NCI-H1436 treated with DMSO at 0.1 percent for 48 hours (cell line): ENCODE results near the gene FHIT.

Experiments
- DNase-seq: peaks from one replicate; lab custom pipeline; 2025; lab: John Stamatoyannopoulos, UW

Gene FHIT

DNA sequence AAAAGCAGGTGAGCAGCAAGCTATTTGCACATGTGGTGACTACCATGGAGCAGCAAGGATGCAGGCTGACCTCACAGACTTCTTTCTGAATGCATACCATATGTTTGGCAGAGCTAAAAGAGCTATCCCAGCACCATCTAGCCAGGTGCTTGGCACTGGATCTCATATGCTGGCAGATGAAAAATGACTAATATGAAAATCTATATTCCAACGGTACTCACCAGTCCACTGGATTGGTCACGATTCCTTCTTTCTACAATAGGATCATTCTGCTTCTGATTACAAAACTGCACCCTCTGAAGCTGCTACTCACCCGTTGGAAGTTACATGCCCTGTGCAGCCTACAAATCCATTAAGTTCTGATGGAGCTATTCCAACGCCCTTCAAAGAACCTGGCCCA is 1487.1 kb downstream of the FHIT start:
- no peak for DNase-seq

DNA sequence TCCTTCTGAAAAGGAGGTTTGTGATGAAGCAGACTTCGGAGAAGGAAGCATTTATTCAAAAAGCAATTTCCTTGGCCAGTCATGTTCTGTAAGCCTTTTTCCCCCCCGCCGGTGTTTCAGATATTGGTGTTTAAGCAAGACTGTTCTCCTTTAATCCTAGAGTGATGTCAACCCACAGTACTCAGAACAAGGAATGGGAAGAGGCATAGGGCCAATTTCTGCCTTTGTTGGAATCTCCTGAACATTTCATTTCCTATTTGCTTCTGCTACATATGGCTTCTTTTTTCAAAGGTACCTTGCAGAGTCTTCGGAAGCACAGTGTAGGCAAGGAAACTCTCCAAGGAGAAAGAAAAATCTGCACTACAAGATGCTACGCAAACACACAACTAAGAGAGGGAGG is 1488.3 kb downstream of the FHIT start:
- DNase-seq: no peak

DNA sequence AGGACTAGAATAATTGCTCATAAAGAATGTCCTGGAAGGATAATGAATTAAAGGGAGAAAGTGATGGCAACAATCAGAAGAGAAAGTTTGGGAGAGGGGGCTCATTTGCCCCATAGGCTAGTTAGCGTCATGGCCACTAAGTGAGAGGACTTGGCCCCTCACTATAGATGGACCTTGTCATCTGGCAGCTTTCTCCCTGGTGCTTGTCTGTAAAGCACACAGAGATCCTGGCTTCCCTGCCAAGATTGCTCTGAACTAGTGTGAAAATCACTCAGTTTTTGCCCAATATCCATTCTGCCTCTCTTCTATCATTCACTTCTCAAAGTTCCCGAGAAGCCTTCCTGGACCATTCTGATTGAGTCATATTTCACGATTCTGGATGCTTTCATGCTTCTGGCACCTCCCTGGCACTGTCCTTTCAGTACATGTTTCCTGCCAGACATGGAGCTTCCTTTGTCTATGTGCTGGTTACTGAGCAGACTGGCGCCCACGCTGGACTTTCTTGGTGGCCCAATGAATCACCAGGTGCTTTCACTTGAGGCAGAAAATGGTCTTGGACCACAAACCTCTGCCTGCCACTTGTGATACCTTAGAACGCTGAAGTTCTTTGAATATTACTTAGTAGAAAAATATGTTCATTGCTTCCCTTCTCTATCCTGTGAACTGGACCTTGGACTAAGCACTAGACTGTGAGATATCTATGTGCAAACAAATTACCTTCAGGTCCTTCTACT is 1491.8 kb downstream of the FHIT start:
- no peak for DNase-seq

DNA sequence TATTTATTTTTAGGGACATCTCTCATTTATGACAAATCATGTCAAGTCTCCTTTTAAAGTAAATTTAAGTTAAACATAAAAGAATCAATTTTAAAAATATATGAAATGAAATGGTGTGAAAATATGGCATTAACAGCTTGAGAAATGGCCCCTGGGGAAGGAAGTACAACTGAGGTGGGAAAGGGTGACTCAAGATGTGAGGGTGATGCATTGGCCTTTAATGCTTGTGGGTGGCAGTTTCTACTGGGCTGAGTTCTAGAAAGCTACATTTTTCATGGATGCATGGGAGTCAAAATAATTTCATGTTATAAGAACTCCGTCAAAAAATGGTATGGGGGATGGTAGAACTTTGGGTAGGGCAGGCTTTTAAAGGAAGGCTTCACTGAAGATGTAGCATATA is 1492.6 kb downstream of the FHIT start:
- no peak for DNase-seq

DNA sequence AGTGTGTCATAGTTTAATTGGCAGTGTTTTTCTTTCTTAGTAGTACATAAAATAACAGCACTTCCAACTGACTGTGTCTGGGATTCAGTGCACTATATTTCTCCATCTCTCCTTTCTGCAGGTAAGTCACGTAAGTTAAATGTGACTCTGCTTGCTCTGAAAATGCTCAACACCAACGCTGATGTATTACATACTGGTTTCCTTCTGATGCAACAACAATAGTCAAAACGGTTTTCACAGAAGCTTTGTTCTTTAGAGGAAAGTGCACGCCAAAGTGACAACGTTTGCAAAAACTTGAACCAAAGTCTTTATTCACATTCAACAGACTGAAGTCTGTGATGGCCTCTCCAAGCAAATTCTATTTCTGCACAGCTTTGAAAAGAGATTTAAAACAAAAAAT is 1494.3 kb downstream of the FHIT start:
- no peak for DNase-seq

DNA sequence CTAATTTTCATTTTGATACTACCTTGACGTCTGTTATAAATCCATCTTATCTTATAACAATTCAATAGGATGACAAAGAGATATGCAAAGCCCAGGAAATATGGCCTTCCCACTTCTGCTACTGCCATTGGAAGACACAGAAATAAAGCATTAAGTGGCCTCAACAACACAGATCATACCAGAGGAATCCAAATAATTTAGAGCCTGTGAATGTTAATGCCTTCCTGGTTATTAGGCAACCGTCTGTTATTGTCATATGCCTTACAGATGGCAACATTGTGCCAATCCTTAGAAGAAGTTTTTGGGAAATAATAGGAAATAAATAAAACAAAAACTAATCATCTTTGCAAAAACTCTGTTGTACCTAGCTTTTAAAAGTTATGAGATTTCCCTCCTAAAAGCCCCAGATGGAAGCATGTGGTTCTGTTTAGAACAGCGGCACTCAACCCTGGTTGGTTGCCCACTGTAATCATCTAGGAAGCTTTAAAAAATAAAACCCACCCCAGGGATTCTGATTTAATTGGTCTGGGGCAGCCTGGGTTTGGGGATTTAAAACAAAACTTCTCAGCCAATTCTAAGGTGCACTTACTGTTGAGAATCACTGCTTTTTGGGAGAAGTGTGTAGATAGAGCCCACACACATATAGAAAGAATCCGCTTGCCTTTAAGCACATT is 1496.7 kb downstream of the FHIT start:
- no peak for DNase-seq

DNA sequence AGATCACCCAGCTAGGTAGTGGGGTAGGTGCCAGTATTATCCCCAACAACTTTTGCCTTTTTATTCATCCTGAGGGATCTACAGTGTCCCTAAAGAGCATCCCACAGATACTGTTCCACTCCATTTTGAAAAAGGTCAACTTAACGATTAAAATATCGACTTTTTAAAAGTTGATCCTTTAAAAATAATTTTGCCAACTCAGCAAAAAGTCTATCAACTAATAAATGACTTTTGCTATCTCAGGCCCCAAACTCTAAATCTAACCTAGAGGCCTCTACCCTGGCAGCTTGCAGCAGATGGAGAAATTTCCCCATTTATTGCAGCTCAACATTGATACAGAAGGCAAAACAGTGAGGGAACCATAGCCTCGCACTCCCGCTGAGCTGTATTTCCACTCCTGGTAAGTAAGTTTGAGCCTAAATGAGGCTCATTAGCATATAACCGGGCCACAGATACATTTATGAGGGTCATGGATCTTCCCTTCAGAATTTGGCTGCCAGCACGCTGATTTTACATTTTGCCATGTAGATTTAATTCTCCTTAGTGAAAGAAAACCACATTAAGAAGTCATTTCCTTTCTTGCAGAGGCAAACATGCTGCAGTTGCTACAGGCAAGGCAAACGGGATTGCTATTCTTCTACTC is 1497.3 kb downstream of the FHIT start:
- DNase-seq: no peak

DNA sequence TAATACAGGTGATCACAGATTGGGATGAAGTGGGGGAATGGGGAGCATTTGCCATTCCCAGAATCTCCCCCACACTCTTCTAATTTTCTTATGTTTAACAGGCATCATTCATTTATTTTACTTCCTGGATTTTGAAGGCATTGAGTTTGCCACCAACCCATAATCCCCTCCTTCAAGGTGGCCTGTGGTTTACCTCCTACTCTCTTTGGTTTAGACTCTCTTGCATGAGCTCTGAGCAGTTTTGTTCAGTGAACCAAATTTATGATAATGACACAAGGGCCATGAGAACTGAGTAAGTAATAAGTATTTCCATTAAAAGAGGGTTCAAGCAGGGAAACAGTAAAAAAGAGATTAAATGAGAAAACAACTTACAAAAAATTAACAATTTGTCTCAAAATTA is 1498.3 kb downstream of the FHIT start:
- DNase-seq: no peak

DNA sequence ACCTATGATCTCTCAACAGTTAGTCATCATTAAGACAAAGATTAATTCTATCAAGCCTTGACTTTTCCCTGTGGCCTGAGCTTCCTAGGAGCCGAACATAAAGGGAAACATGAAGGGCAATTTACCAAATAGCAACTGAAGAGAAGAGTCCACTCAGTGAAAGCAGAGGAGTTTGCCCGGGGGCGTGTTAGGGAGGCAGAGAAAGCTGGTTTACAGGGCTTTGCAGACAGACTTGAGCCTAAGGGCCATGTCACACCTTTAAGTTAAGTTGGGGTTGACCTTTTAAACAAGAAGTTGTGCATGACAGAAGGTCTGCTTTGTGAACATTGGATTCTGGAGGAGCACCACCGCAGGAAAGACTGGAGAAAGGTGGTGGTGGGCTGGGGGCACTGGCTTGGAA is 1499.6 kb downstream of the FHIT start:
- no peak for DNase-seq

DNA sequence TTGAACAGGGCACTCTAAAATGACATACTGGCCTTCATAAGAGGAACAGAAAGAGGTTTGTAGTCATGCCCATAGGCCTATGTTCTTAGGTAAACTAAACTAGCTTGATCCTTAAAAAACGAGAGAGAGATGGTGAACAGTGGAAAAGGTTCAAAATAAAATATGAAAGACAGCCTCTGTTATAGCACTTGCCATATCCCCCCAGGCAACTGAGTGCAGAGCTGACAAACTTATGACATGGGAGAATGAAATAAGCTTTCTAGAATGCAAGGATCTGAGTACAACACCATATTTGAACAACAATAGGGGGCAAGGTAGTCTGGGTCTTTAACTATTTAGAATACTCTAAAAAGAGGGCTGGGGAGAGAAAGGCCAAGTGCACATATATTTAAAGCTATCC is 1500.9 kb downstream of the FHIT start:
- no peak for DNase-seq

DNA sequence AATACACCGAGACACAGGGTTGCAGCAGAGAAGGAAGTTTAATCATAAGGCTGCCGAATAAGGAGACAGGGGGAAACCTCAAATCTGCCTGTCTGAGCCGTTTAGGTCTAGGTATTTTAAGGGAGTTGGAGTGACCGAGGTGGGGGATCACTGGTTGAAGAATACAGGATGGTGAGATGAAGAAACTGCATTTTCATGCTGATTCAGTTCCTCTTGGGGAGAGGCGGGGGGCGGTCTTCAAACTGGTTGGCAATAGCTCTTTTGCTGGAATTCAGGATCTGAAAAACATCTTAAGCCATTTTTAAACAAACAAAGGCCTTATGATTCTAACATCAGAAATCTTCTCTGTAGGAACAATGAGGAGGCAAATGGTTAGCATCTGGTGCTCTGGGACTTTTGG is 1502.0 kb downstream of the FHIT start:
- DNase-seq: no peak

DNA sequence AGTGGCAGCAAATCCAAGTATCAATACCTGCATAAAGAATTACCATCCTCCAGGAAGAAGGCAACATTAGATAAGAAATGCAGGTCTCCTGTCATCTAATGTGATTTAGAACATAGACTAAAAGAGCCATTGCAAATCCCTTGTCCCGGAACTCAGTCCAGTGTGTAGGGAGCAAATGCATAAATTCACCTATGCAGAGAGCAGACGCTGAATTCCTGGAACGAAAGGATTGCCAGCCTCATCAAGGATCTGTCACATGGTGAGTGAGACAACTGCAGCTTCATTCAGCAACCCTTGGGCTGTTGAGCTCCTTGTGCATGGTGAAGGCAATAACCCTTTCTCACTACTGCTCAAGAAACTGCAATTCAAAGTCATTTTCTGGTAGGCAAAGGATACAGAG is 1504.7 kb downstream of the FHIT start:
- no peak for DNase-seq

DNA sequence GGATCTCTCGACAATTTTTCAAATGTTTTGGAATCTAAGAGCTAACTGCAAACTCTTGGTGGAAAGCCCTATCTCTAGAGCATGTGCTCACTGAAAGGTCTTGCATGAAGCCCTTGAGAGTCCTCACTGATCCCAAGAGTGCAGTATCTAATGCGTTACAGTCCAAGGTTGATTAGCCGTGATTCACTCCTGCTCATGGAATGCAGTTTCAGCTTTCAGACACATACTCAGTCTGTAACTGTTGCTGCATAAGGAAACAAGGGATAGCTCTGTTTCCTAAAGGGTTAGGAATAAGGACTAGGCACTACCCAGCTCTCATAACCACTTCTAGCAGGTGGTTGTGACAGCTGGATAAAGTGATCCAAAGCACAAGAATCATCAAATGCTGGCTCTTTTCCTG is 1514.0 kb downstream of the FHIT start:
- no peak for DNase-seq

DNA sequence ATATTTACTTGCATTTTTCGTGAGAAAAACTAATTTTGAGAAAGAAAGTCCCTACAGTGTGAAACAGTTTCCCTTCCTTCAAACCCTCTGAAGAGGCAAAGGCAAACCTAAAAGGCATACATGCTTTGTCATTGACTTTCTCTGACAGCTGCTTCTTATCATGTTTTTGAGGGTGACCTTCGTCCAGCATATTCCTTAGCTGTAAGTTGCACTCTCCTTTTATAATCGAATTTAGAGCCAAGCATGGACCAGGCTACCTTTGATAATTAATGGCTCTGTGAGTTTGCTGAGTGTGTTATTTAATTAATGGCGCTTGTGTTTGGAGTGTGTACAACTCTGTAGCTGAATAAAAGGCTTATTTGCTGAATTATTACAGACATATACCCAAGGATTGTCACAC is 1517.2 kb downstream of the FHIT start:
- no peak for DNase-seq

DNA sequence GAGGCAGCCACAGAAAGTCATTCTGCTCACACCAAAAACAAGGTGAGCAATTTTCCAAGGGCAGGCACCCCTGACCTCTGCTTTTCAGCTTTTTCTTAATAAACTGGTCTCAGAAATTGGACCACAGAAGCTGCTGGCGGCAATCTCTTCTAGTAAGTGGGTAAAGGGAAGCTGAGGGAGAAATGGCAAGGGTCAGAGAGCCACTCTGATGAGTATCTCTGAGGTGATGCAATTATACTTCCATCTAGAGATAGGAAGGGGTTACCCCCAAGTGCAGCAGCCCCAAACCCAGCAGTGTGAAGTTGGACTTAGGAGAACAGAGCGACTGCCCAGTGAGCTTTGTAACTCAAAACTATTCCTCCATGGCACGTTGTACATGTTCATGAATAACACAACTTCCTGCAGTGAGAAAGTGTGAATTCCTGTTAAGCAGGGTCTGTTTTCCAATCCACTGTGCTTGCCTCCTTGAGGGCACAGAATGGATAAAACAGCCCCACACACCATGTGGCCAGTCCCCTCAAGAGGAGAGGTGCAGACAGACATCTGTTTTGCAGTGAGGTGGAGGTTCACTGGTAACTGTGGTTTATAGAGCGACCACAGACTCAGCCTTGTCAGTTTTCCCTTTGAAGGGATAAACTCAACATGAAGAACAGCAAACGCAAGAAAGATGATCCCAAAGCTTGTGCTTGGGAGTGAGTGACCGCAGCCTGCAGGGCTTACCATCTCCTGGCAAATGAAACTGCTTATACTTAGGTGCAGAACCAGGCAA is 1518.0 kb downstream of the FHIT start:
- DNase-seq: no peak

DNA sequence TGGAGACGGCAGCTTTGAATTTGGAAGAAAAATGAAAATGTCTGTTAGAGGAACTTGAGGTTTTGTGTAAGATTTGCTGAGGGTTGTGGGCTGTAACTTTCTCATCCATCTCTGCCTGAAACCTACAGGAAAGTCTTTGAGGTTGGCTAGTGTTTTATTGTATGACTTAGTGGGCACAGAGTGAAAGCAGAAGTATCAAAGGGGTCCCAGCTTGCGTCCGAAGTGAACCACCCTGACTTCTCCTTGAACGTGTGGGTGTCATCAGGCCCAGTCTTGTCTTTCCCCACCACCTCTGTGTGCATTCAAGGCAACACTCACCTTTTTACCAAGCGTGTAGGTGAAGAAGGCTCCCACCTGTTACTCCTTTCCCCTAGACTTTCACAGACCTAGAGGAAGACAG is 1519.3 kb downstream of the FHIT start:
- no peak for DNase-seq

DNA sequence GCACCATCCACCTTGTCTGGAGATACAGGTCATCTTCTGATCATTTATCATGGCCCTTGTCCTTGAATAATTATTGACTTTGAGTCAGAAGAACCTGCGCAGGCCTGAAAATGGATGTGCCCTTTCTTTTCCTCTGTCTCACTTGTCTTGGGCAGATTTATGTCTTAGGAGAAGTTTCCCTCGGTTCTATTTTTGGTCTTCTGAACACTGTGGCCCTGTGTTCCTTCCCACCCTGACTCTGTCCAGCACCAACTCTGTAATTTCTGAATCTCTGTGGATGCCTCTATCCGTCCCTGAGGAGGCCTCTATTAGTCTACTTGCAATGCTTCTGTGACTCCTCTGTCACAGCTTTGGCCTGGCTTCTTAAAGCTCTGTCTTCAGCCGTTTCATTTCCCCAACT is 1520.7 kb downstream of the FHIT start:
- DNase-seq: no peak

DNA sequence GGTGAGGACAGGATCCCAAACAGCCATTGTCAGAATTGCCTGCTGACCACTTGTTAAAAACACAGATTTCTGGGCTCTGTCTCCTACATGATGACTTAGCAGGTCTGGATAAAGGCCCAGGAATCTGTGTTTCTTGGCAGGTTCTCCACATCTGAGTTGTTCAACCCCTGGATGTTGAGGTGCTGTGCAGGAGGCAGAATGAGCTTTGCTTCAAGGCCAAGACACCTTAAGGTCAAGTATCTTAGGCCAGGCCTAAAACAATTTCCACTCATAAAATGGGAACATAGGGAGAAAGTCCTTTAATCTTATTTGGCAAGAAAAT is 1522.7 kb downstream of the FHIT start:
- DNase-seq: no peak

DNA sequence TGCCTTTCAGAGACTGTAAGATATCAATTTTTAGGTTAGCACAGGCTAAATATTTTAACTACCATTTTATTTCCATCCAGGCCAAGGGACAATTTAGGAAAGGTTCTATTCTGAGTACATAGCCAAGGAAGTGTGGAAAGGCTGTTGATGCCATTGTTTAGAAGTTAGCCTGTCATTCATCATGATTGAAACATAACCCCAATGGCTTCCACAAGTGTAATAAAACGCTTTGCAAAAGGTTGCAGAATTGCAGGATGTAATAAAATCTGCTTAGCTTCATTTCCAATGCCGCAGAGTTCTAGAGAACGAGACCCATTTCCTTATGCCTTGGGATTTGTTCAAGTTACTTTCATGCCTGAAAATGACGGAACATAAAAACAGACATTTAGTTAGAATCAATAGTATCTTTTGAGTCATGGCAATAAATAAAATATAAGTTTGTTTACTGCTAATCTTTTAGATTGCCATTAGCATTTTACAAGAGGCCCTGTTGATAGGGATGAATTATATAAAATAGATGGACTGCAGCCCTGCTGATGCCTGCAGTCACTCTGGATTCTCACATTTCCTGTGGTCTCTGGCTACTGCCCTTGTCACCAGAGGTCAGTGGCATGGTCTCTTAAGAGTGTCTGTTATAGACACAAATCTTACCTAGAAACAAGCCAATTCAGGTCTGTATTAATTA is 1523.2 kb downstream of the FHIT start:
- no peak for DNase-seq

DNA sequence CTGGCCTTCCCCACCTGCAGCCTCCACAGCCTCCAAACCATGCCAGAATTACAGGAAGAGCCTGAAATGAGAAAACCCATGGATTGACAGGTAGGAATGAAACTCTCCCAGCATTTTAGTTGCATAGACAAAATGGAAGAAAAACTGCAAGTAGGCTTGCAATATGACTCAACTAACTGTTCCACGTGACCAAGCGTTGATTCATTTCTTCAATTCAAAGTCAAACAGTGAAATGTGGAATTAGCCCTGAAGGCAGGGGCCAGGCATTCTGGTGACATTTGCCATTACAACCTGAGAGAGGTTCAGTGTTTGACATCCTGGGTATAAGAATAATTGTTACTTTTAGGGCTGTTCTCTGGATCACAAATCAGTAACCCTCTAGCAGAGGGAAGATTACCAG is 1525.0 kb downstream of the FHIT start:
- DNase-seq: no peak

DNA sequence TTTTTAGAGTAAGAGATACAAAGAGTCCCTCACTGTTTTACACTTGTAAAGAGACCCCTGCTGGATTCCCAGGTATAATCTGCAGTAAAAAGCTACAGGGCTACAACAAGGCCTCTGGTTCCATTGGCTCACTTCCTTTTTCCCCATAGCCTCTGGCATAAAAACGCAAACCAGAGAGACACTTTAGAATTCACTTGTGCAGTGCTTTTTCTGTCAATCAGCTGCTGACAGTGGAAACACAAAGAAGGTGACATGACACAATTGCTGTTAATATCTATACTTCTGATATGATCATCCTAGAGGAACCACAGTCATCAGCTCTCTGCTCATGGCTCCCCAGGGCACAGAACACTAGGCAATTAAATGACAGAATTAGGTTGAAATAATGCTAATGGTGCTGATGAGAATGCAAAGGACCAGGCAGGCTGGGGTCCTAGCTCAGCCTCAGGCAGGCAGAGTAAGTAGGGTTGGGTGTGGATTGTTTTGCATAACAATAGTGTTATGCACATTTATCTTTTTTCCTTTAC is 1533.5 kb downstream of the FHIT start:
- DNase-seq: no peak

DNA sequence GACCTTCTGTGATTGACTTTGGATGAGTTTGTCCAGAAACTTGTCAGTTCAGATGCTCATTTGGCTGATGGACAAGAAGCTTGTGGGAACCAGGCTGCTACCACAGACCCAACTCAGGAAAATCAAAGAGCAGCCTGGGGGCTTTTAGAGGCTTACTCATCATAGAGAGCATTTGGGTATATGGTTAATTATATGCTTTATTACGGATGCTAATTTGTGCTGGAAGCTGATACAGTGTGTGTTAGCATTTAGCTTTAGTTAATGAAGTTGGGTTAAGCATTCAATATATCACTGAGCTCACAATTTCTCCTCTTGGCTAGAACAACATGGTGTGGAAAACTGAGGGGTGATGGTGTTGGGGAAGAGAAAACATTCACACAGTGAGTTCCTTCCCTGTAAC is 1537.2 kb downstream of the FHIT start:
- no peak for DNase-seq
